ENCODE data around the gene THTPA.

THTPA gene

DNA sequence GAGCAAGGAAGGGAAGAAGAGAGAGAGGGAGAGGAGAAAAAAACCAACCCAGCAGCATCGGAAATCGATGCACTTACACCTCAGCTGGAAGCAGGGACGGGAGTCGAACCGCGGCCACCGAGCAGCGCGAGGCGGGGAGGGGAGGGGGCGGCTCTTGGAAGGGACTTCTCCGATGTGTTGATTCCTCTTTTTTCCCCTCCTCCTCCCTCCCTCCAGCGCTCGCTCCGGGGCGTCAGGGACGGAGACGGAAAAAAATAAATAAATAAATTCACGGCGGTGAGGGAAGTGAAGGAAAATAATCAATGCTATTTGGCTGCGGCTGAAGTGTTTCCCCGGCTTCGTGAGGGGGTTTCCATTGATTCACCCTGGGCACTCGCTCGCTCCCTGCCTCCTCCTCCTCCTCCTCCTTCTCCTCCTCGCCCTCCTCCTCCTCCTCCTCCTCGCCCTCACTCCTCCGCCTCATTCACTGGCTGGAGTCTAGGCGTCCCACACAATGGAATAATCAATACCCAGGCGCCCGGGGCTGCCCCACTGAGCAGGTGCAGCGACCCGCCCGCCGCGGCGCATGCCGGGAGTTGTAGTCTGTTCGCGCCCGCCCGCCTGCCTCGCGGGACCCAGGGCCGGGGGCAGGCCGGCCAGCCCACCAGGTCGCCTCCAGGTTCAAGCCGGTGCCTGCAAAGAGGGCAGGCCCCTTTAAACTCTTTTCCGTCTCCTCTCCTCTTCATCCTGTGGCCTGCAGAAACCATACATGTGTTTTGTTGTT is 4.6 kb upstream of the THTPA start, which contains the start of gene ZFHX2:
Gene ZFHX2, minus strand, starts transcription at position 500 of the 763 bp plus-strand sequence. CDS start 16,440 bp downstream, outside the sequence.
- peak; percentile 69 to 75 for DNase-seq

DNA sequence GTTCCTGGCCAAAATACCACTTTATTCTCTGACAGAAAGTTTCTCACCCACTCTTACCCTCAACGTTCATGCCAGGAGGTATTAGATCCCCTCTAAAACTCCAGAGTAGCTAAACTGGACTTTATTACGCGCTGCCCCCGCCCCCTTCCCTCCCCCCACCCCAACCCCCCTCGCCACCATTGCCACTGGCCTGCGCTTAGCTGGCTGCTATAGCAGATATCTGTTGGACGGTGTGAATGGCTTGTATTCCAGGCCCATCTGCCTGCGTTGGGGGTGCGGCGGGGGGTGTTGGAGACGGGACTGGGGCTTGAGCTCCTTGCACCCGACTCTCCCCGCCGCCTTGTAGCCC is 564 bp upstream of the THTPA start:
- no peak for DNase-seq

DNA sequence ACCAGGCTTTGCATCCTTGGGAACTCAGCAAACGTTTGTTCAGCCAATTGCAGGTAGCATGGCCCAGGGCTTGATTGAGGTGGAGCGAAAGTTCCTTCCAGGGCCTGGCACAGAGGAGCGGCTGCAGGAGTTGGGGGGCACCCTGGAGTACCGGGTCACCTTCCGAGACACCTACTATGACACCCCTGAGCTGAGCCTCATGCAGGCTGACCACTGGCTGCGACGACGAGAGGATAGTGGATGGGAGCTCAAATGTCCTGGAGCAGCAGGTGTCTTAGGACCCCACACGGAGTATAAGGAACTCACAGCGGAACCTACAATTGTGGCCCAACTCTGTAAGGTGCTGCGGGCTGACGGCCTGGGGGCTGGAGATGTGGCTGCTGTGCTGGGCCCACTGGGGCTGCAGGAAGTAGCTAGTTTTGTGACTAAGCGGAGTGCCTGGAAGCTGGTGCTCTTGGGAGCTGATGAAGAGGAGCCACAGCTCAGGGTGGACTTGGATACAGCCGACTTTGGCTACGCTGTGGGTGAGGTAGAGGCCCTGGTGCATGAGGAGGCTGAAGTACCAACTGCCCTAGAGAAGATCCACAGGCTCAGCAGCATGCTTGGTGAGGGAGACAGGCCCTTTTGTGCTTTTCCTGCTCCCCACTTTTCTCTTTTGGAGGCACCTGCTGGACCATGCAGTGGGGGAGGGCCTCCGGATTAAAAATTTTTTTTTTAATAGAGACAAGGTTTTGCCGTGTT is 799 bp downstream of the THTPA start:
- peak; percentile 18 to 54 for DNase-seq

DNA sequence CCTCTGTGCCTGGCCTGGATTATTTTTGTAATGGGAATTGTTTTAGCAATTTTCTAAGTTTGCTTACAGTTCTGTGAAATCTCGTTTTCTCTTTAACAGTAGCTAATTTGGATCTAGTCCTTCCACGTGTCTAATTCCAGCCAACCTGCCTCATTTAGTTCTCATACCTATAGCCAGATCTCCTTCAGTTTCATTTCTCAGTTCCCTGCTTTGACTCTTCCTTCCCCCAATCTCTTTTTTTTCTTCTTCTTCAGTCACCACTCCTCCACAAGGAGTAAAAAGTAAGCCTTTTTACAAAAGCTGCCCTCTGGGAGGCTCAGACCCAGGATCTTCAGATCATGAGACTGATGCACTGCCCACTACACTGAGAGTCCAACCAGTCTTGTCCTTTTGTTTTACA is 1.4 kb downstream of the THTPA start:
- no peak for DNase-seq

DNA sequence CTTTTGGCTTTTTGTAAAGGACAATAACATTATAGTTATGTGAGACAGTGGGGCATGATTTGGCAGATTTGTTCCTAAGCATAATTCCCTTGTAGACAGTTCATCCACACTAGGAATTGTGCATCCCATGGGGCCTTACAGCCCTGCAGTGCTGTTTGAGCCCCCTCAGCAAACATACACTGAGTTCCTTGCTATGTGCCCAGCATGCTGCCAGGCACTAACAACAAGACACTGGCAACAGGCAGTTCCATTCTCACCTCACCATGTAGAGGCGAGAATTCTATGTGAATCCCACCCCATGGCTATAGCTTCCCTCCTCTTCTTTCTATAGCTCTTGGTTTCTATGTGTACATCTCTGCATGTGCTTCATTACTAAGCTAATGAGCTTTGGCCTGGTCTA is 1.9 kb downstream of the THTPA start:
- no peak for DNase-seq

DNA sequence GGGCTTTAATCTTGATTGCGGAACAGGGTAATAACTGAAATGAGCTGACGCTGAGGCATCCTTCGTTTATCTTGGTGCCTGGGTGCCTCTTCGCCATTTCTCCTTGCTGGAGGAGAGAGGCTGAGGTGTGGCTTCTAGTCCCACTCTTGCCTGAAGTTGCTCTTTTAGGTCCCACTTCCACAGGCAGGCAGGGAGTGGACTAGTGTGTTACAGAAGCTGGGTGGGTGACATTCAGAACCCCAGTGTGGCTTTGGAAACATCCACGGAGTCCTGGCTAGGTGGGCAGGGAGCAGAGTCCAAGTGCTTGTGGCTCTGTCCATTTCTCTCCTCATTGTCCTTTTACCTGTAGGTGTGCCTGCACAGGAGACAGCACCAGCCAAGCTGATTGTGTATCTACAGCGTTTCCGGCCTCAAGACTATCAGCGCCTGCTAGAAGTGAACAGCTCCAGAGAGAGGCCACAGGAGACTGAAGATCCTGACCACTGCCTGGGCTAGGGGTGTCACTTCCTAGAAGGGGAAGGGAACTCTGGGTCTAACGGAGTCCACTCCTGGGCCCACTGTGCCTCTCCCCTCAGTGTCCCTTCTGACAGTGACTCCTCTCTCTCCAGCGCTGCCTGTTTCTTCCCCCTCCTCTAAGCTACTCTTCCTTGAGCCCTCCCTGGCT is 2.4 kb downstream of the THTPA start:
- DNase-seq, result no peak

DNA sequence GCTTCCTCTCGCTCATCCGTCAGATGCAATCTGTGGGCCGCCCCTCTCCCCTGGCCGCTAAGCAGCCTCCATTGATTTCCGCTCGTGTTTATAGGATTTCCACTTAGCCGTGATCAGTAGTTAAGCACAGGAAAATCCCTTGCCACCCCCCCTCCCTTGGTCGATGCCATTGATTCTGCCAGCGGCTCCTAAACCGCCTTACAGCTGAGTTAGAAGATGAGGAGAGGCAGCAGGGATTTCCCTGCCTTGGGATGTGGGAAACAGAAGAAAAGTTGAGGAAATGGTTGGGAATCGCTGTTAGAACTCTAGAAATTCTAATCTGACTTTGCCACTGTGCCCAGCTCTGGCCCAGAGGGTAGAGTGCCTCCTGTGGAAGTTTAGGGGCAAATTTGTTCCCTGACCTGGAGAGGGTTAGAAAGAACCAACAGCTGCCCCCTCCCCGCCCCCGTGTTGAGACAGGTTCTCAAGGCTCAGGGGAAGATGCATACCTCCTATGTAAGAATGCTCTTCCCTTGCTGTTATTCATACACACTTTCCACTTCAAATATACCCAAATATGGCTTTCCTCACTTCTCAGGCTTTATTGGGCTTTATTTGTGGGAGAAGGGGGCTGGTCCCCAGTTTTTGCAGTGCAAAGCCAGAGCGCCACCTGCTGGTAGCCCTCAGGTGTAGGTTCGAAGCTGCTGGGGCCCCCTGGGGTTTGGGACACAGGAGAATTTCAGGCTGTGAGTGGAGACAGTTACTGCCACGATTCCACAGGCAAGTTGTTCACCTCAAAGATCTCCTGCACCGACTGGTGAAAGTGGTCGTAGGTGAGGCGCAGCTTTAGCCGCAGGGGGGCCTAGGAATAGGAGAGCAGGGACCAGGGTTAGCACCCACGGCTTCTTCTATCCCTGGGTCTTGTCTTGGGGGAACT is 3.2 kb downstream of the THTPA start:
- peak; percentile 46 to 67 for DNase-seq

DNA sequence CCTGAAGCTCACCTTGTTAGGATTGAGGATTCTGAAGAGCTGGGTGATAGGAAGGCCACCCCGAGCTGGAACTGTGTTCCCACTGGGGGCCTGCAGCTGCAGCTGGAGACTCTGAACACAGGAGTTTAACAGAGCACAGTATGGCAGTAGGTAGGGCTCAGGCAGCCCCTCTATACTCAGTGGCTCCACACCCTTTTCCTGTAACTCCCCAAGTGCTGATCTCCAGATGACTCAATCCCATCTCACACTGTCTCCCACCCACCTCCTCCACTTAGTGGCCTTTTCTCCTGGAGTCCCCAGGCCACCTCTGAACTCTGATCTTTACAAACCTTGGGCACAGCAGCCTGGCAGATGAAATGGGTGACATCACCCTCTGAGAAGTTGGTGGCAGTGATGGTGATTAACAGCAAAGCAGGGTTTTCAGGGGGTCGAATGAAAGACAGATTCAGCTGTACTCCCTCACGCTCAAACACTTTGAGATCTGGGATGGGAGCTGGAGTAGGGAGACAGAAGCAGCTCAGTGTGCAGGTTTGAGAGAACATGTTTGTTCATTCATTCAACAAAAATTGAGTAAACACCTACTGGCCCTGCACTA is 4.0 kb downstream of the THTPA start:
- DNase-seq, result no peak

DNA sequence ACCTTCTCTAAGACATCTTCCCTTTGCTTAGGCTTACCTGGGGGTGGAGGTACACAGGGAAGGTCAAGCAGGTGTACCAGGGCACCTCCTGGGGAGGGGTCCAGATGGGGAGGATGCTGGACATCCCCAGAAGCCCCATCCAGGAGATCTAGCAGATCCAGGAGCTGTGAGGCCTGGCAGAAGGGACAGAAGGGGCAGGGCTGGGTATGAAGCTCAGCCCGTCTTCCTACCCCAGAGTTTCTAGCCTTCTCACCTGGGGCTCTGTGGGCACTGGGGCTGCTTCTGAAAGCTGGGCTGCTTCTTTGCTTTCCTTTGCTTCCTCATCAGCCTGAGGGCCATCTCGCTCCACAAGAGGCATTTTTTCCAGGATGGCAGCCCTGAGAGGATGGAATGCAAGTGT is 5.2 kb downstream of the THTPA start:
- DNase-seq, result no peak

DNA sequence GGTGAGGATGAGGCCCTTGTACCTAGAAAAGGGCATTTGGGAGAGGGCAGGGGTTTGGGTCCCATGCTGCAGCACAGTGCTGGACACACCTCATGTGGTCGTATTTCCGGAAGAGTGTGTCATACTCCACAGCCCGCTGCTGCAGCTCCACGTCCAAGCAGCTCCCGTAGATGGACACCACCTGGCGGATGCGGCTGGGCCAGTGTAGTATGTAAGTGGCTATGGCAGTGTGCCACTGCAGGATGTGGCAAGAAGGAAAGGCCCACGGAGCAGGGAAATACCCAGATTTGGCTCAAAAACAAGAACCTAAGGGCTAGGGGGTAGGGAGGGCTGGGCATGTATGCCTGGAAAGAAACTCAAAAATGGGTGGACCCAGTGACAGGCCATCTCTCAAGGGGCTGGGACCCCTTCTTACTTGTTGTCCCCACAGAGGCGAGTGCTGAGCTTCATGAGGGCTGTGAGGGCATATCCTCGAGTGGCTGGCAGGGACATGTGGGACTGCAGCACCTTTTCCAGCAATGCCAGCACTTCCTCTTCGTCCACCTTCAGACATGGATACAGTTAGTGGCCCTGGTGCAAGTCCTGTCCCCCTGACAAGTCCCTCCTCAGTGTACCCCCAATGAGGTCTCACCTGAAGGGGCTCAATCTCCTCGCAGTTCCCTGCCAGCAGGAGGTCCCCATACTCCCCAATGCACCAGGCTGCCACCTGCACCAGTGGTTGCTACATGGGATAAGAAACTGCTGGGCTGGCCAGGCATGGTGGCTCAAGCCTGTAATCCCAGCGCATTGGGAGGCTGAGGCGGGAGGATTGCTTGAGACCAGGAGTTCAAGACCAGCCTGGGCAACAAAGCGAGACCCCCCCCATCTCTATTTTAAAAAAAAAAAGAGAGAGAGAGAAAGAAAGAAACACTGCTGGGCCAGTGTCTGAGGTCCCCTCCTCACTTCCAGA is 6.1 kb downstream of the THTPA start:
- DNase-seq, result no peak

DNA sequence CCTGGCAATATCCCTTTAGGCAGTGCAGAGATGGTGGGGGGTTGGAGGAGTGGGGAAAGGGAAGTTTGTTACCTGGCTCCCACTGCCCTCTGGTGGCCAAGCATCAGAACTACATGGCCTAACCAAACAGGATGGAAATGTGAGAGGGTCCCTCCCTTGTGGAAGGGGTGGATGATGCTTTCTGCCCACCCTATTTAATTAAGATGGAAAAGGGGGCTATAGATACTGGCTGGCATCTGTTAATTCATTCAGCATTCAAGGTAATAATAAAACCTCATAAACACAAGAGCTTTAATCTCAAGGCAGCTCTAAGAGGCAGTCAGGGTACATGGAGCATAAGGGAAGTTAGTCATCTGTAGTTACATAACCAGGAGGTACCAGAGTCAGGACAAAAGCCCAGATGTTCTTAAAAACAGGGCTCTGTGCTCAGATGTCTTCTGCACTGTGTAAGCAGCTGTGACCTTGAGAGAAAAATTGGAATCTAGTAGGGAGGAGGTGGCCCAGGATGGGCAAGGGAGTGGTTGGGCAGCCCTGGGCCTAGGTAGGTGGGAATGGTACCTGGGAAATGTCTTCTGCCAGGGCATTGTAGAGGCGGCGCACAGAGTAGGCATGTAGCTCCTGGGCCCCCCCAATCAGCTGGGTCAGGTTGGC is 6.9 kb downstream of the THTPA start:
- peak; percentile 58 to 63 for DNase-seq

DNA sequence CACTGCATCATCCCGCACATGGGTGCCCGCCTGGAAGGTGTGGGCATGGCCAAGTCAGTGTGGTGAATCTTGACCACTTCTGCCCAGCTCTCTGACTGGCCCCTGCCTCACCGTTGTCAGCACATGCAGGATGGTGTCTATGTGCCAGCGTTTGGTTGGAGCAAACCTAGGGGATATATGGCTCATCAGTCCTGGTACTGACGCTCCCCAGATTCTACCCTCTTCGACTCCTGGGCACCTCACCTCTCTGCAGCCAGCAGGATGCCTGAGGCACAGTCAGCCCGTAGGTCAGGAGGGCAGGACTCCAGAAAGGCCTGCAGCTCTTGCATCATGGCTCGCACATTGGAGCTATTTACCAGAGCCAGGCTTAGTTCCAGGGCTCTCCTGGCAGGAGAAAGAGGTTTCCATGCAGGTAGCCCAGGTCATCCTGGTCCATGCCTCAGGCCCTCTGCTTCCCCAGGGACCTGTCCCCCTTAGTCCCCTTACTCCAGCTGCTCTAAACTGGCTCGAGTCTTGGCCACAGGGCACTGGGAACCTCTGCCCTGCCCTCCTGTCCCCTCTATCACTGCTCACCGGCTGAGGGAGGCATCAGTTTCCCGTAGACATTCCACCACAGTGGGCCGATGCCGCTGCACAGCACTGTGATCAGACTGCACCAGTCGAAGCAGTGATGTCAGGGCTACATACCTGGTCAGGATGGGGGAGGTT is 7.6 kb downstream of the THTPA start:
- no peak for DNase-seq

DNA sequence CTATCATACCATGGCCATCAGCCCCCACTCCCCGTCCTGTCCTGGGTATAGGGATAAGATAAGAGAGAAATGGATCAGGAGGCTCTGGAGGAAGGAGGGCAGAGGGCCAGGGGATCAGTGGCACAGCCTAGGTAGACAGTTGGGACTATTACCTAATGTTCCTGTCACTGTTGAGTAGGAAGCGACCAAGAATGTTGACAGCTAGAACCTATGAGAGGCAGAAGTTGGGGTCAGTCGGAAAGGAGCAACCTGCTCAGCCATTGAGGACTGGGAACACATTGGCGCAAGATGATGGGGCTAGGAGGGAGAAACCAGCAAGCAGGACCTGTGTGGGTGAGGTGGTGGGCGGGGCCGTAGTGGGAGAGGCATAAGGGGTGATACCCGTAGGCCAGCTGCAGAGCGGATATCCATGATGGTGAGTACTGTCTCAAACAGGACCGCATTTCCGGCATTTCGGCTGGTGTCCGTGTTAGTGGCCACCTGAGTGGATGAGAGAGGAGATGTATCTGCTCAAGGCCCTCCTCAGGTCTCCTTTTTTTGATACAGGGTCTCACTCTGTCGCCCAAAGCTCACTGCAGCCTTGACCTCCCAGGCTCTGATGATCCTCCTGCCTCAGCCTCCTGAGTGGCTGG is 8.2 kb downstream of the THTPA start:
- DNase-seq, result no peak

DNA sequence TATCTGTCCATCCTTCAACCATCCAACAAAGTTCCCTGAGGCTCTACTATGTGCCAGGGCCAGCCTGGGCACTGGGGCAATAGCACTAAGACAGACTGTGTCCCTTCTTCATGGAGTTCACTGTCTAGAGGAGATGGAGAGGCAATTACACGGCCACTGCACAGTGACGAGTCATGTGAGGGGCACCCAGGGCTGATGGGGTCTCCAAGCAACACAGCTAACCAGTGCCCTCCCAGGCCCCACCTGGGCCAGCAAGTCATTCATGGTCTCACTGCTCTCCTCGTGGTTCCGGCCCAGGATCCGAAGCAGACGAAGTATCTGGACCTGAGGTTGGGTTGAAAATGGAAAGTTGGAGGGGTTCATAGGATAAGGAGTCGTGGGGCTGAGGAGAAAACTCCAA is 8.8 kb downstream of the THTPA start:
- DNase-seq, result no peak

DNA sequence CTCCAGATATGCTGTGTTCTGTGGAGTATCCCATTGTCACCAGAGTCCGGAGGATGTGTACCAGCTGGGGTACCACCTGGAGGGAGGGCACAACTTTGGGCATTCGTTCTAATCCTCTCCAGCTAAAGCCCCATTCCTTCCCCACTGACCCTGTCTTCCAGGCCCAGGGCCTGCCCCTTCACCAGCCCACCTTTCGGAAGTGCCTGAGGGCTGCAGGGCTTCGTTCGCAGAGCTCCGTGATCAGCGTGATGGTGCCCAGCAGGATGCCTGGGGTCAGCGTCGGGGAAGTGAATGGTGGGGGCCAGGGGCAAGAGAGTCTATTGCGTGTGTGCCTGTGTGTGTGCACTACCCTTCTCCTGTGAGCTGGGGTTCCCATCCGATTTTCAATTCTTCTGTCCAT is 9.6 kb downstream of the THTPA start:
- no peak for DNase-seq

DNA sequence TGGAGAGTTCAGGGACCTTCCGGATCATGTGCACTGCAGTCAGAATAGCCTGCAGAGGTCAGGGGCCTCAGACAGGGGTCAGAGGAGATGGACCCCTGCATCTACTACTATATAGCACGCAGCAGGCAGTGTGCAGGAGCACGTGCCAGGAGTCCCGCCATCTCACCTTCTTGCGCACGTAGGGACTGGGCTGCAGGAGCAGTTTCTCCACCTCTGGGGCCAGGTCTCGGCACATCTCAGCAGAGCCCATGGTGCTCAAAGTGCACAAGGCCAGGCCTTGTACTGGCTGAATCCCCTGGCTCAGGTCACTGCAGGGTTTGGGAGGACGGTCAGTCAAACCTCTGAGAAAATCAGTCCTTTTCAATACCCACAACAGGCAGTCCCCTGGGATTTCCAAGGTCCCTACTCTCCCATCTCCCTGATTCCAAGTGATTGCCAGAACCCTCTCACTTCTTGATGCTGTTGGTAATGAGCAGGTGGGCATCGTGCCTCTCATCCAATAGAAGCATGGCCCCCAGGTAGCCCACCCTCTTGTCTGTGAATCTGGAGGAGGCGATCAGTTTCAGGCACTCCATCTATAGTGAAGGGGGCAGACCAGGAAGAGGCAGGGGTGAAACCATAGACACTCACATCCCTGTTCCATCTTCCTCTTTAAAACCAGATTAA is 10.2 kb downstream of the THTPA start:
- no peak for DNase-seq

DNA sequence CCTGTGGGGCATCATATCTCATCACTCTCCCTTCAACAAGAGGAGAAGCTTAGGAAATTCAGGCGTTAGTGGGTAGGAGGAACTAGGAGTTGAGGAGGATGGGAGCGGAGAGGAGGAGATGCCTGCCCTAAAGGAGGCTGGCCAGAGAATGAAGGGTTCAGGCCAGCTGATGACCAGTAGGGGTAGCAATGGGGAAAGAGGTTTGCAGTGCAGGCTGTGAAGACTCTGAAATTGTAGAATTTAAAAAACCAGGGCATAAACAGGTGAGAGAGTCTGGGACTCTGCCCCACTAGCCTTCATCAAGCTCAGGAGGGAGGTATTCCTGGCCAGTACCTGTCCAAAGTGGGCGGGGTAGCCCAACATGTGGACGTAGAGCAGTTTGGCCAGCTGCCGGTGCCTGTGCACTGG is 10.7 kb downstream of the THTPA start:
- no peak for DNase-seq

DNA sequence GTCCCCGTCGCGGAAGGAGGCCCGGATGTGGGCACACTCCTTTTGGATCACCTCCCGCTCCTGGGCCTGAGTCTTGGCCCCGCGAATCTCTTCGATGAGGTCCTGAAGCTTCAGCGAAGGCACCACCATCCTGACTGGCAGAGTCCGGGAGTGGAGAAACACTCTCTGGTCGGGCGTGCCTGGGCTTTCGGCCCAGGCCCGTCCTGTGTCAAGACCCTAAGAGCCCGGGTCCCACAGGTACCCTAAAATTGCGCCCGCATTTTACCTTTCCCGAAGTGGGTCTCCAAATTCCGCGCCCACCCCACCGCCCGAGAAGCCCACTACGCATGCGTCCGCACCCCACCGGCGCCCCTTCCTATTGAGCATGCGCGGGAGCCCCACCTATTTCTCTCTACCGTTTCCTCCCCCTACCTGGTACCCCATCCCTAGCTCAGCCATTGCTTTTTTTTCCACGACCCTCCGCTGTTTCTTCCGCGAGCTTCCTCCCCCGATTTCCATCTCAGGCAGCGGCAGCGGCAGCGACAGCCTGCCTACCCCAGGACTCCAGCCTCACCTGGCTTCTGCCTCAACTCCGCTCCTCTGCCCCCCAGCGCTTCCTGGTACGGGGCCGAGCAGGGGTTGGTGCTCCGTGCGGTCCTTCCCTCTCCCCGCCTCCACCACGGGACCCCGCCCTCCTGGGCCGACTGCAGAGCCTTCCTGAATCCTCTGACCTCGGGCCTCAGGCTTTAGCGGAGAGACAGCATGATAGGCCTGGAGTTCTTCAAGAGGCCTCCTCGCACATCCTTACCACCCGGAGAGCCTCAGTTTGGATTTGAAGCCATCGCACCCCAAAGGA is 11.3 kb downstream of the THTPA start, which contains the start of gene AP1G2:
Gene AP1G2, minus strand, starts transcription at position 606 of the 835 bp plus-strand sequence. Its CDS starts 477 bp downstream, at position 129.
- DNase-seq, result peak; percentile 86 to 88

All from Kasumi-1 (cell line).